Panc1 (cell line): ENCODE results near the gene H3-3A. TPM values are rescaled to one million over a fixed set of nuclear protein-coding genes. Genes with fewer than 3 reads are reported as not detected.
A peak's percentile ranks its signal among the peaks of the same experiment; 100 is the strongest.

Experiments used
- ATAC-seq: fragments of 200-7000 bp; cut with Tn5 transposase; 2 replicates; pipeline ENCODE4 v1.9.1; 2020; ENCODE audit warnings: mild to moderate bottlenecking, moderate library complexity
- BruUV-seq: library from RNA; stranded (reverse); fragments of 400-500 nt; replicated peaks from 2 replicates; lab custom pipeline; 2021; lab: Mats Ljungman, UMichigan
- CTCF ChIA-PET: fragments of 300-600 bp; sonication (Branson Sonifier 250); formaldehyde crosslinking; loops from one replicate; lab custom pipeline; 2022; ENCODE audit warnings: antibody characterized with exemption; lab: Charles Lee
- POLR2A ChIA-PET: fragments of 300-600 bp; sonication (Branson Sonifier 250); formaldehyde crosslinking; loops from one replicate; lab custom pipeline; 2022; ENCODE audit warnings: antibody characterized with exemption; lab: Charles Lee
- DNase-seq: peaks from one replicate; pipeline ENCODE4 v3.0.0-alpha.2; 2010; ENCODE audit warnings: low read depth, low spot score
- H3K27ac ChIP-seq: 2 replicates; pipeline ENCODE4 v1.5.1; 2011; ENCODE audit warnings: mild to moderate bottlenecking, low read length, inconsistent platforms
- H3K27me3 ChIP-seq: fragments of 200-500 bp; sonication (Bioruptor generic); 2 replicates; pipeline ENCODE4 v1.6.0; 2014; ENCODE audit warnings: low read length, inconsistent platforms; ENCODE audit not compliant: control insufficient read depth, insufficient read depth
- H3K36me3 ChIP-seq: fragments of 200-500 bp; sonication (Bioruptor generic); 2 replicates; pipeline ENCODE4 v1.5.1; 2014; ENCODE audit warnings: inconsistent platforms, mild to moderate bottlenecking, low read length, moderate library complexity; ENCODE audit not compliant: control insufficient read depth, insufficient read depth
- H3K4me1 ChIP-seq: 2 replicates; pipeline ENCODE4 v1.5.1; 2011; ENCODE audit warnings: inconsistent platforms, mild to moderate bottlenecking, low read length, moderate library complexity; ENCODE audit not compliant: control insufficient read depth, insufficient read depth
- H3K4me3 ChIP-seq, 2 experiments: 2 replicates each; pipeline ENCODE4 v1.5.1; 2011 to 2012; ENCODE audit warnings: low read depth in 2 of 2, low read length in 2 of 2, mild to moderate bottlenecking in 2 of 2, inconsistent platforms in 1 of 2, moderate library complexity in 1 of 2
- H3K9me3 ChIP-seq: fragments of 200-500 bp; sonication (Bioruptor generic); 2 replicates; pipeline ENCODE4 v1.5.1; 2014; ENCODE audit warnings: low read depth, mild to moderate bottlenecking, inconsistent platforms, low read length, moderate library complexity; ENCODE audit not compliant: control insufficient read depth, insufficient read depth
- POLR2AphosphoS5 ChIP-seq: IDR thresholded peaks from 2 replicates; pipeline ENCODE4 v1.6.1; 2012; ENCODE audit warnings: mild to moderate bottlenecking, low read depth, low read length, moderate library complexity
- SIN3A ChIP-seq: IDR thresholded peaks from 2 replicates; pipeline ENCODE4 v1.6.1; 2012; ENCODE audit warnings: low read depth, mild to moderate bottlenecking, low read length, moderate library complexity, borderline replicate concordance; ENCODE audit not compliant: insufficient read depth
- TCF7L2 ChIP-seq: IDR thresholded peaks from 2 replicates; pipeline ENCODE4 v1.6.1; 2011; ENCODE audit warnings: mild to moderate bottlenecking, low read depth, low read length, inconsistent platforms
- in situ Hi-C: cut with HindIII; loops from 2 replicates; pipeline ENCODE4 v1.10.0; 2016; ENCODE audit warnings: low sequenced_read_pairs, low pct_unique_long_range_greater_than_20kb
- intact Hi-C: fragments of 100-400 bp; cut with micrococcal nuclease; formaldehyde crosslinking; loops from one replicate; pipeline ENCODE4 v1.10.0; 2022; ENCODE audit not compliant: unreplicated experiment
- total RNA-seq: library from RNA; stranded (reverse); gene quantifications from one replicate; pipeline ENCODE4 v1.2.1, GENCODE V29; 2021; ENCODE audit not compliant: unreplicated experiment
- TF ChIP-seq, protein P1 (sequence below), 2 experiments: IDR thresholded peaks; 2 replicates each; pipeline ENCODE4 v1.6.1; 2011 to 2012; ENCODE audit warnings: low read depth in 2 of 2, control low read depth in 1 of 2, low read length in 1 of 2, mild to moderate bottlenecking in 1 of 2, moderate library complexity in 1 of 2; ENCODE audit not compliant: insufficient read depth in 1 of 2
- TF ChIP-seq, protein P2 (sequence below): fragments of 450-650 bp; IDR thresholded peaks from 2 replicates; pipeline ENCODE4 v1.5.1; 2017; ENCODE audit warnings: mild to moderate bottlenecking

H3-3A gene
- total RNA-seq, 1 experiment from 2014 or later = 404 TPM

DNA sequence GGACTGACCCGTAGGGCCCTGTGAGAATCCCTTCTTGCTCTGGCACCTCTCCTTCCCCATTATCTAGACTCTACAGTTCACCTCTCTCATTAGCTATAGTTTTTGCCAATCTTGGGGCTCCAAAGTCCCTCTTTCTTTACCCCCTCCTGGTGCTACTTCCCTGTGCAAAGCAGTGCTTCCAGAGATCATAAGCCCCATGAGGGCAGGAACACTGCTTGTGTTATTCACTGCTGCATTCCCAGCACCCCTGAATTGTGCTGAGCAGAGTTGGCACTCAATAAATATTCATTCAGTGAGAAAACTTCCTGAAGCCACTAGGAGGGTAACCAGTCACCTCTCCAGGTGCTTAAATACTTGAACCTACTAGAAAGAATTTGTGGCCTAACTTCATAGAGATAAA is 2.1 kb upstream of the H3-3A start:
- DNase-seq (no peak), ATAC-seq (no peak)
- ChIA-PET POLR2A (no interaction called here), CTCF (no interaction called here)
- no TSS peak for BruUV-seq
- Histone ChIP-seq H3K27ac (no peak overlapping the region), H3K36me3 (peaks cover 15% of the 10 kb centered on the region), H3K9me3 (no peaks in the 10 kb centered on the region), H3K4me1 (peaks cover 17% of the 10 kb centered on the region), H3K4me3 (no peak overlapping the region), H3K27me3 (no peaks in the 10 kb centered on the region)
- intact Hi-C loops = loop anchor here (10.0 kb wide), 1 partner anchor 586 kb away; no protein-coding TSS in a partner anchor
- in situ Hi-C loops = no loop called here
- TF ChIP-seq SIN3A (no peak), TCF7L2 (no peak), POLR2AphosphoS5 (no peak)
- TF ChIP-seq, protein P1, sequence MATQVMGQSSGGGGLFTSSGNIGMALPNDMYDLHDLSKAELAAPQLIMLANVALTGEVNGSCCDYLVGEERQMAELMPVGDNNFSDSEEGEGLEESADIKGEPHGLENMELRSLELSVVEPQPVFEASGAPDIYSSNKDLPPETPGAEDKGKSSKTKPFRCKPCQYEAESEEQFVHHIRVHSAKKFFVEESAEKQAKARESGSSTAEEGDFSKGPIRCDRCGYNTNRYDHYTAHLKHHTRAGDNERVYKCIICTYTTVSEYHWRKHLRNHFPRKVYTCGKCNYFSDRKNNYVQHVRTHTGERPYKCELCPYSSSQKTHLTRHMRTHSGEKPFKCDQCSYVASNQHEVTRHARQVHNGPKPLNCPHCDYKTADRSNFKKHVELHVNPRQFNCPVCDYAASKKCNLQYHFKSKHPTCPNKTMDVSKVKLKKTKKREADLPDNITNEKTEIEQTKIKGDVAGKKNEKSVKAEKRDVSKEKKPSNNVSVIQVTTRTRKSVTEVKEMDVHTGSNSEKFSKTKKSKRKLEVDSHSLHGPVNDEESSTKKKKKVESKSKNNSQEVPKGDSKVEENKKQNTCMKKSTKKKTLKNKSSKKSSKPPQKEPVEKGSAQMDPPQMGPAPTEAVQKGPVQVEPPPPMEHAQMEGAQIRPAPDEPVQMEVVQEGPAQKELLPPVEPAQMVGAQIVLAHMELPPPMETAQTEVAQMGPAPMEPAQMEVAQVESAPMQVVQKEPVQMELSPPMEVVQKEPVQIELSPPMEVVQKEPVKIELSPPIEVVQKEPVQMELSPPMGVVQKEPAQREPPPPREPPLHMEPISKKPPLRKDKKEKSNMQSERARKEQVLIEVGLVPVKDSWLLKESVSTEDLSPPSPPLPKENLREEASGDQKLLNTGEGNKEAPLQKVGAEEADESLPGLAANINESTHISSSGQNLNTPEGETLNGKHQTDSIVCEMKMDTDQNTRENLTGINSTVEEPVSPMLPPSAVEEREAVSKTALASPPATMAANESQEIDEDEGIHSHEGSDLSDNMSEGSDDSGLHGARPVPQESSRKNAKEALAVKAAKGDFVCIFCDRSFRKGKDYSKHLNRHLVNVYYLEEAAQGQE (IDR thresholded peaks at IDR 0.05; ENCODE audit: insufficient read depth in 1 of 2, low read depth in 2 of 2, low read length in 1 of 2) = no peak
- TF ChIP-seq, protein P2, sequence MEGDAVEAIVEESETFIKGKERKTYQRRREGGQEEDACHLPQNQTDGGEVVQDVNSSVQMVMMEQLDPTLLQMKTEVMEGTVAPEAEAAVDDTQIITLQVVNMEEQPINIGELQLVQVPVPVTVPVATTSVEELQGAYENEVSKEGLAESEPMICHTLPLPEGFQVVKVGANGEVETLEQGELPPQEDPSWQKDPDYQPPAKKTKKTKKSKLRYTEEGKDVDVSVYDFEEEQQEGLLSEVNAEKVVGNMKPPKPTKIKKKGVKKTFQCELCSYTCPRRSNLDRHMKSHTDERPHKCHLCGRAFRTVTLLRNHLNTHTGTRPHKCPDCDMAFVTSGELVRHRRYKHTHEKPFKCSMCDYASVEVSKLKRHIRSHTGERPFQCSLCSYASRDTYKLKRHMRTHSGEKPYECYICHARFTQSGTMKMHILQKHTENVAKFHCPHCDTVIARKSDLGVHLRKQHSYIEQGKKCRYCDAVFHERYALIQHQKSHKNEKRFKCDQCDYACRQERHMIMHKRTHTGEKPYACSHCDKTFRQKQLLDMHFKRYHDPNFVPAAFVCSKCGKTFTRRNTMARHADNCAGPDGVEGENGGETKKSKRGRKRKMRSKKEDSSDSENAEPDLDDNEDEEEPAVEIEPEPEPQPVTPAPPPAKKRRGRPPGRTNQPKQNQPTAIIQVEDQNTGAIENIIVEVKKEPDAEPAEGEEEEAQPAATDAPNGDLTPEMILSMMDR = no peak

DNA sequence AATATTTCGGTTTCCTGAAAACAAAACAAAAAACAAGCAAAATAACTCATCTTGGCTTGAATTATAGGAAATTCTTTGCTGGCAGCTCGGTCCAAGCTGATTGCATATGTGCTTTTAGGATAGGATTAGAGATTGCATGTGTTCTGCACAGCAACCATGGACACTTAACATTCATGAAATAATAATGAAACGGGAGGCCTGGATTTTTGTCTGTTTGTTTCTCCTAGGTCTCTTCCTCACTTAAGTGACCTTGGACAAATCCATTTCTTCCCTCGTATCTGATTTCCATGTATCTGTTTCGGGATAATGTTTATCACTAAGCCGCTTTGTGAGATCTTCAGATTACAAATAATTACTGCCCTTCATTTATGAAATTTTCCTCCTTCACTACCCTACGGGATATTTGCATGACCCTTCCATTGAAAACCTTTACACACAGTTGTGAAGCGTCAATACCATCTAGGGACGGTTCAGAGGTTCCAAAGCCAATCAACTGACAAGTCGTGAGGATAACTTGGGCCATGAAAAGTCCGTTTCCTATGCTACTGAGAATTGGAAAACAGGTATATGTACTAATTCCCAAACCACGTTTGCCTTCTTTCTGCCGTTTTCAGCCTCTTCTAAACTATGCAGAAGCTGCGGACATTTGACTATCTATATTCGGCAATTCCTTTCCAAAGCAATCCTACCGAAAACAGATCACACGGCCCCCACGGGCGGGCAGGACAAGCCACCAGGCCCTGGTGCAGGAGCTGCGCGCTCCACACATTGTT is 1.3 kb upstream of the H3-3A start:
- ChIA-PET POLR2A (interaction anchor here (0.7 to 1.5 kb wide), 3 partner anchors 61 to 179 kb away, joined by 4 to 6 read pairs (median 4); partner anchors contain the start of genes SDE2 and TMEM63A), CTCF (no interaction called here)
- TF ChIP-seq, protein P2 = no peak
- TF ChIP-seq SIN3A (no peak), POLR2AphosphoS5 (no peak), TCF7L2 (no peak)
- TF ChIP-seq, protein P1 (IDR thresholded peaks at IDR 0.05; ENCODE audit: insufficient read depth in 1 of 2, low read depth in 2 of 2, low read length in 1 of 2) = no peak
- Histone ChIP-seq H3K27me3 (no peaks in the 10 kb centered on the region), H3K4me1 (peaks cover 25% of the 10 kb centered on the region), H3K27ac (peak overlapping the region; percentile 96), H3K9me3 (no peaks in the 10 kb centered on the region), H3K4me3 (peak overlapping the region; percentile 61 to 80), H3K36me3 (peaks cover 23% of the 10 kb centered on the region)
- intact Hi-C loops = loop anchor here (10.0 kb wide), 1 partner anchor 586 kb away; no protein-coding TSS in a partner anchor
- ATAC-seq = no peak
- in situ Hi-C loops = no loop called here
- BruUV-seq = TSS peak; percentile 83
- no peak for DNase-seq
